ENCODE measurements around the gene SH3RF3. TPM values are rescaled to one million over a fixed set of nuclear protein-coding genes. Genes with fewer than 3 reads are reported as not detected.

Gene SH3RF3
- total RNA-seq, 1 experiment from 2014 or later, result 4.9 TPM

GRCh38 chr2:109433486-109433885 lies 304.5 kb downstream of the SH3RF3 start:
- H3K27ac ChIP-seq (ENCODE audit: low read length), result no peak overlapping the region
- POLR2A ChIA-PET, result no interaction called here
- CTCF ChIA-PET, result no interaction called here

GRCh38 chr2:109433926-109434325 lies 304.9 kb downstream of the SH3RF3 start:
- no TSS peak for BruUV-seq (replicated peaks)
- Histone ChIP-seq H3K9me3 (ENCODE audit: control insufficient read depth, insufficient read depth, low read depth, low read length) (no peaks in the 10 kb centered on the region), H3K4me1 (ENCODE audit: control insufficient read depth, insufficient read depth, low read length) (no peaks in the 10 kb centered on the region), H3K4me3 (ENCODE audit: low read depth in 2 of 2, low read length in 2 of 2) (no peak overlapping the region), H3K36me3 (ENCODE audit: control insufficient read depth, insufficient read depth, low read length) (no peaks in the 10 kb centered on the region), H3K27me3 (ENCODE audit: control insufficient read depth, insufficient read depth, low read length) (no peaks in the 10 kb centered on the region), H3K27ac (ENCODE audit: low read length) (no peak overlapping the region)
- DNase-seq (ENCODE audit: low read depth, low spot score) (no peak), ATAC-seq (no peak)
- ChIA-PET CTCF (no interaction called here), POLR2A (no interaction called here)
- TF ChIP-seq SIN3A (IDR thresholded peaks at IDR 0.05; ENCODE audit: borderline replicate concordance, insufficient read depth, low read depth, low read length) (no peak), CTCF (IDR thresholded peaks at IDR 0.05) (no peak), REST (IDR thresholded peaks at IDR 0.05; ENCODE audit: insufficient read depth in 1 of 2, low read depth in 2 of 2, low read length in 1 of 2) (no peak), POLR2AphosphoS5 (IDR thresholded peaks at IDR 0.05; ENCODE audit: low read depth, low read length) (no peak), TCF7L2 (IDR thresholded peaks at IDR 0.05; ENCODE audit: low read depth, low read length) (no peak)
- in situ Hi-C loops (cut with HindIII; ENCODE audit: low pct_unique_long_range_greater_than_20kb, low sequenced_read_pairs) (no loop called here), intact Hi-C loops (cut with micrococcal nuclease; ENCODE audit: unreplicated experiment) (no loop called here)

More at GRCh38 chr2:109433486-109433885, 304.5 kb downstream of the SH3RF3 start:
- no peaks in the 10 kb centered on the region for H3K9me3 ChIP-seq (ENCODE audit: control insufficient read depth, insufficient read depth, low read depth, low read length)
- no peaks in the 10 kb centered on the region for H3K27me3 ChIP-seq (ENCODE audit: control insufficient read depth, insufficient read depth, low read length)
- TF ChIP-seq TCF7L2 (IDR thresholded peaks at IDR 0.05; ENCODE audit: low read depth, low read length) (no peak), REST (IDR thresholded peaks at IDR 0.05; ENCODE audit: insufficient read depth in 1 of 2, low read depth in 2 of 2, low read length in 1 of 2) (no peak), CTCF (IDR thresholded peaks at IDR 0.05) (no peak), SIN3A (IDR thresholded peaks at IDR 0.05; ENCODE audit: borderline replicate concordance, insufficient read depth, low read depth, low read length) (no peak), POLR2AphosphoS5 (IDR thresholded peaks at IDR 0.05; ENCODE audit: low read depth, low read length) (no peak)
- DNase-seq (ENCODE audit: low read depth, low spot score) (no peak), ATAC-seq (no peak)
- no peaks in the 10 kb centered on the region for H3K36me3 ChIP-seq (ENCODE audit: control insufficient read depth, insufficient read depth, low read length)
- BruUV-seq (replicated peaks), result no TSS peak
- in situ Hi-C loops (cut with HindIII; ENCODE audit: low pct_unique_long_range_greater_than_20kb, low sequenced_read_pairs) (no loop called here), intact Hi-C loops (cut with micrococcal nuclease; ENCODE audit: unreplicated experiment) (no loop called here)
- H3K4me3 ChIP-seq (ENCODE audit: low read depth in 2 of 2, low read length in 2 of 2), result no peak overlapping the region
- no peaks in the 10 kb centered on the region for H3K4me1 ChIP-seq (ENCODE audit: control insufficient read depth, insufficient read depth, low read length)

Measured in Panc1 (cell line).